ENCODE results near the gene KCNN2. TPM values are rescaled to one million over a fixed set of nuclear protein-coding genes. Genes with fewer than 3 reads are reported as not detected.

KCNN2 gene
- total RNA-seq, 1 donor from 2014 or later, result 15.6 TPM

DNA sequence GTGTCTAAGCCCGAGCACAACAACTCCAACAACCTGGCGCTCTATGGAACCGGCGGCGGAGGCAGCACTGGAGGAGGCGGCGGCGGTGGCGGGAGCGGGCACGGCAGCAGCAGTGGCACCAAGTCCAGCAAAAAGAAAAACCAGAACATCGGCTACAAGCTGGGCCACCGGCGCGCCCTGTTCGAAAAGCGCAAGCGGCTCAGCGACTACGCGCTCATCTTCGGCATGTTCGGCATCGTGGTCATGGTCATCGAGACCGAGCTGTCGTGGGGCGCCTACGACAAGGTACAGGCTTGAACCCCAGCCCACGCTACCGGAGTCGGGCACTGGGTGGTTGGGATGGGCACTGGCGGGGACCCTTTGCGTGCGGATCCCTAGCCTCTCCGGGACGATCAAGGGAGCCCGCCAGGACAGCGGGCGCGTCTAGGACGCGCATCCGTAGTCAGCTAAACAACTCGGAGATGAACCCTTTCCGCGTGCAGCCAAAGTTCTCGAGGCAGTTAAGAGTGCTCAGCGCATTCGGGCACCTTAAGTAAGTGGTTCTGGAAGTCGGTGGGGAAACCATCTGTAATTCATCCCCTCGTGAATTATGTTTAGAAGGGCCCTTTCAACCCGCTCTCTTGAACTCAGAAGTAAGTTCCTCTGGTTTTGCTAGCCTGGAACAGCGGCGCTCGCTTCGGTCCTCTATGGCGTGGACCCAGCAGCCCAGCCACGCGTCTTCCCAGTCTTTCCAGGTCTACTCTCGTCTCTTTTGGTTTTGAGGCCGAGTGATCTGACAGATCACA lies 1.3 kb downstream of the KCNN2 start:
- DNase-seq, result peak; percentile 5

- no peak for DNase-seq
Measured at GRCh38 chr5:114363837-114364236, 2.0 kb downstream of the KCNN2 start.

DNA sequence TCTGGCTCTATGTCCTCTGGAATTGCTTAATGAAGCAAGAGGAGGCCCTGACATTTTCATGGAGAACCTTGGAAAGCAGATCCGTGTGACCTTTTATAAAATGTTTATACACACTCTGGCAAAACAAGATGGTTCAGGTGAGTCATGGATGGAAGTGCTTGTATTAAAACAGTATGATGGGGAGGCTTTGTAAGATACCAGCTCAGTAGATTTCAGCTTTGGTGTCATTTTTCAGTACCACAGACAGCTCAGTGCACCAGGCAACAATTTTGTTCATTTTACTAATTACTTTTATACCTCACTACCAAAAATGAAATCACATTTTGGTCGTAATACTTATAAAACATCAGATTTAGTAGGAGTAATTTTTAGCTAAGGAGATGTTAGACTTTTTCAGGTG lies 5.2 kb downstream of the KCNN2 start:
- DNase-seq, result peak; percentile 5

- no peak for DNase-seq
Measured at GRCh38 chr5:114369680-114370417, 8.0 kb downstream of the KCNN2 start.

GRCh38 chr5:114377050-114377844 lies 15.4 kb downstream of the KCNN2 start:
- DNase-seq, result no peak

GRCh38 chr5:114377946-114378345 lies 16.1 kb downstream of the KCNN2 start:
- no peak for DNase-seq

- DNase-seq, result no peak
Measured at GRCh38 chr5:114380721-114381120, 18.9 kb downstream of the KCNN2 start.

- peak; percentile 6 for DNase-seq
Measured at GRCh38 chr5:114387433-114387832, 25.6 kb downstream of the KCNN2 start.

GRCh38 chr5:114390431-114390830 lies 28.6 kb downstream of the KCNN2 start:
- DNase-seq, result no peak

DNA sequence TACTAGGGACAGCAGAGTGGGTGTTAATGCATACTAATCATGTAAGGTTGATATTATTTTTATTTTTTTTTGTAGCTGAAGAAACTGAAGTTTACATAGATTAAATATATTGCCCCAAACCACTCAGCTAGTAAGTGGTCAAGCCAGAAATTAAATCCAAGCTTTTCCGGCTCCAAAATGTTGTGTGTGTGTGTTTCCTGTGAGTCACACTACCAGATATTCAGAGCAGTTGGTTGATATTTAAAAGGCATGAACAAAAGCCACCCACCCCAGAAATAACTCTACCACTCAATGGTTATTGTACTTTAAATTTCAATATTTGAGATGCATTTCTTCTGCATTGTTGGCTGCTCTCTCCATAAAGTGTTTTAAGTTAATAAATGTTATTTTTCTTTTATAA lies 29.5 kb downstream of the KCNN2 start:
- no peak for DNase-seq

GRCh38 chr5:114393159-114393558 lies 31.3 kb downstream of the KCNN2 start:
- DNase-seq, result no peak

- DNase-seq, result no peak
Measured at GRCh38 chr5:114402206-114402605, 40.3 kb downstream of the KCNN2 start.

DNA sequence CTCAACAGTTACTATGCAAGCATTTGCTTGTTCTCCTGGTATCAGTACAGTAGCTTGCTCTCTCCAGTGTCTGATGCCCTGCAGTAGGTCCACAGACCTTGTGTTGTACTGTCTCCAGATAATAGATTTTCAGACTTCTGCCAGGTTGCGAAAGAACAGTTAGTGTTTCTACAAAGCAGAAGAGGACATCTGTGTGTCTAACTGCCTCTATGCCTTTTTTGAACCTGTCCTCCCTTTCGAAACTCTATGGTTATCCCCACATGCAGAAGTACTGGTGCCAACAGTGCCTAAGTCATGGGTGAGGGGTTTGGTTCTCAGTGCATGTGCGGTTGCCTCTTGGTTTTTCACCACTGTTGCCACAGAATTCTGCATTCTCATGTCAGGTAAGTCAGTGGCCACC lies 45.9 kb downstream of the KCNN2 start:
- no peak for DNase-seq

- DNase-seq, result no peak
Measured at GRCh38 chr5:114408847-114409246, 47.0 kb downstream of the KCNN2 start.

DNA sequence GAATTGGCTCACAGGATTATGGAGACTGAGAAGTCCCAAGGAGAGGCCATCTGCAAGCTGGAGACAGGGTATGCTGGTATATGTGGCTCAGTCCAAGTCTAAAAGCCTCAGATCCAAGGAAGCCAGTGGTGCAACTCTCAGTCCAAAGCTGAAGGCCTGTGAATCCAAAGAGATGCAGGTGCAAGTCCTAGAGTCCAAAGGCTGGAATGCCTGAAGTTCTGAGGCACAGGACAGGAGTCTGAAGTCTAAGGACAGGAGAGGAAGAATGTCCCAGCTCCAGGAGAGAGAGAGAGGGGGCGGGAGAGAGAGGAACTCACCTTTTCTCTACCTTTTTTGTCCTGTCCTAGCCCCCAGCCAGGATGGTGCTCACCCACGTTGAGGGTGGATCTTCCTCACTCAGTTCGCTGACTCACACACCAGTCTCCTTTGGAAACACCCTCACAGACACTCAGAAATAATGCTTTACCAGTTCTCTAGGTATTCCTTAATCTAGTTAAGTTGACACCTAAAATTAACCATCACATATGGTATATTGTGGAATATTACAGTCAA lies 49.6 kb downstream of the KCNN2 start:
- DNase-seq, result no peak

GRCh38 chr5:114412510-114413171 lies 50.8 kb downstream of the KCNN2 start:
- DNase-seq, result no peak

DNA sequence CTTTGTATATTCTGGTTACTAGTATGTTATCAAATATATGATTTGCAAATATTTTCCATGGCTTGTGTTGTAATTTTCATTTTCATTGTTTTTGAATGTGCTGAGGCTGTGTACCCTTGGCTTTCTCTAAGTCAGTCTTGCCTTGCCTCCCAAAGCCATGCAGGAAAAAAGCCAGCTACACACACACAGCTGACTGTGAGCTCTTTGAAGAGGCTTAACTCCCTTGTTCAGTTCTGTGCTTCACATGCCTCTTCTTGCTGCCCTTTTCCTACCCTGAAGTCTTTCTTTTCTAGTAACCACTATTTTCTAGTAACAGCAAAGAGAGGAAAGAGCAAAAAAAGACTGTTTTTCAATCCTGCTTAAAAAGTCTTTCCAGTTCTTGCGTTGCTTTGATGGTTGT lies 53.9 kb downstream of the KCNN2 start:
- DNase-seq, result peak; percentile 42

- no peak for DNase-seq
Measured at GRCh38 chr5:114416254-114416653, 54.4 kb downstream of the KCNN2 start.

- no peak for DNase-seq
Measured at GRCh38 chr5:114417519-114417918, 55.6 kb downstream of the KCNN2 start.

- peak; percentile 14 for DNase-seq
Measured at GRCh38 chr5:114418176-114419066, 56.6 kb downstream of the KCNN2 start.

- no peak for DNase-seq
Measured at GRCh38 chr5:114419067-114419388, 57.2 kb downstream of the KCNN2 start.

All from tongue (tissue), 2 donors.